ENCODE results near the gene SORCS3.

- TF ChIP-seq CTCF (IDR thresholded peaks at IDR 0.05): no peak
- TF ChIP-seq POLR2A (IDR thresholded peaks at IDR 0.05): no peak
Measured at GRCh38 chr10:105010411-105011121, 369.5 kb downstream of the SORCS3 start.

Measured in body of pancreas (tissue), 4 donors.